Measurements from ENCODE around the gene RABGAP1L. TPM values are rescaled to one million over a fixed set of nuclear protein-coding genes. Genes with fewer than 3 reads are reported as not detected.

RABGAP1L gene
- total RNA-seq, 2 experiments from 2014 or later = 98.1 to 158 TPM

- DNase-seq (ENCODE audit: low spot score) = no peak
- no peaks in the 10 kb centered on the region for H3K79me2 ChIP-seq (ENCODE audit: insufficient read depth, low read depth, low read length)
- H2AFZ ChIP-seq (ENCODE audit: low read length) = no peak overlapping the region
- no peak overlapping the region for H3K27ac ChIP-seq (ENCODE audit: low read depth, low read length, poor library complexity, severe bottlenecking)
- H3K36me3 ChIP-seq (ENCODE audit: insufficient read depth, low read length) = peaks cover 6% of the 10 kb centered on the region; the same call in 1 of the 2 replicates
- no TSS peak for BruUV-seq (replicated peaks)
- H3K4me1 ChIP-seq (ENCODE audit: insufficient read depth, low read length, poor library complexity, severe bottlenecking) = peaks cover 35% of the 10 kb centered on the region
- no peak for TF ChIP-seq EZH2phosphoT487 (IDR thresholded peaks at IDR 0.05; ENCODE audit: borderline replicate concordance, low read depth, low read length)
- no peak for TF ChIP-seq CTCF (conservative IDR thresholded peaks at IDR 0.05; ENCODE audit: low read length)
- CTCF ChIA-PET (ENCODE audit: unreplicated experiment) = no interaction called here
- intact Hi-C loops (cut with micrococcal nuclease; ENCODE audit: unreplicated experiment) = loop anchor here (5.0 kb wide), 1 partner anchor 361 kb away; no protein-coding TSS in a partner anchor
- POLR2A ChIA-PET = interaction anchor here (1.7 kb wide), 1 partner anchor 12 kb away, joined by 4 read pairs; no protein-coding TSS in a partner anchor
- H3K4me2 ChIP-seq (ENCODE audit: low read length) = no peak overlapping the region
- H3K4me3 ChIP-seq (ENCODE audit: low read depth, low read length, poor library complexity, severe bottlenecking) = no peak overlapping the region
- H3K9me3 ChIP-seq (ENCODE audit: low read length) = no peaks in the 10 kb centered on the region
- no peaks in the 10 kb centered on the region for H3K9me2 ChIP-seq (ENCODE audit: insufficient read depth, low read length)
- no peaks in the 10 kb centered on the region for H4K20me1 ChIP-seq (ENCODE audit: insufficient read depth, low read length)
Observed at GRCh38 chr1:174766727-174767126, 607.4 kb downstream of the RABGAP1L start.

- Histone ChIP-seq H3K36me3 (ENCODE audit: insufficient read depth, low read length) (peaks cover 6% of the 10 kb centered on the region; the same call in 1 of the 2 replicates), H3K79me2 (ENCODE audit: insufficient read depth, low read depth, low read length) (no peaks in the 10 kb centered on the region), H2AFZ (ENCODE audit: low read length) (peak overlapping the region; percentile 30; the same call in 1 of the 2 replicates), H3K4me1 (ENCODE audit: insufficient read depth, low read length, poor library complexity, severe bottlenecking) (peaks cover 50% of the 10 kb centered on the region), H3K4me3 (ENCODE audit: low read depth, low read length, poor library complexity, severe bottlenecking) (peak overlapping the region; percentile 19), H4K20me1 (ENCODE audit: insufficient read depth, low read length) (no peaks in the 10 kb centered on the region), H3K27ac (ENCODE audit: low read depth, low read length, poor library complexity, severe bottlenecking) (peak overlapping the region; percentile 59), H3K9me2 (ENCODE audit: insufficient read depth, low read length) (no peaks in the 10 kb centered on the region), H3K4me2 (ENCODE audit: low read length) (peak overlapping the region; percentile 55), H3K9me3 (ENCODE audit: low read length) (no peaks in the 10 kb centered on the region)
- POLR2A ChIA-PET = no interaction called here
- no TSS peak for BruUV-seq (replicated peaks)
- CTCF ChIA-PET (ENCODE audit: unreplicated experiment) = no interaction called here
- TF ChIP-seq EZH2phosphoT487 (IDR thresholded peaks at IDR 0.05; ENCODE audit: borderline replicate concordance, low read depth, low read length) (no peak), CTCF (conservative IDR thresholded peaks at IDR 0.05; ENCODE audit: low read length) (no peak)
- peak; percentile 18 for DNase-seq (ENCODE audit: low spot score)
- intact Hi-C loops (cut with micrococcal nuclease; ENCODE audit: unreplicated experiment) = loop anchor here (5.0 kb wide), 1 partner anchor 359 kb away; no protein-coding TSS in a partner anchor
Observed at GRCh38 chr1:174768516-174768915, 609.2 kb downstream of the RABGAP1L start.

- ChIA-PET POLR2A (interaction anchor here (0.9 kb wide), 1 partner anchor 19 kb away, joined by 4 read pairs; no protein-coding TSS in a partner anchor), CTCF (ENCODE audit: unreplicated experiment) (no interaction called here)
- Histone ChIP-seq H3K27ac (ENCODE audit: low read depth, low read length, poor library complexity, severe bottlenecking) (peak overlapping the region; percentile 59), H2AFZ (ENCODE audit: low read length) (peak overlapping the region; percentile 30; the same call in 1 of the 2 replicates), H3K9me3 (ENCODE audit: low read length) (no peaks in the 10 kb centered on the region), H3K9me2 (ENCODE audit: insufficient read depth, low read length) (no peaks in the 10 kb centered on the region), H3K79me2 (ENCODE audit: insufficient read depth, low read depth, low read length) (no peaks in the 10 kb centered on the region), H4K20me1 (ENCODE audit: insufficient read depth, low read length) (no peaks in the 10 kb centered on the region), H3K4me2 (ENCODE audit: low read length) (peak overlapping the region; percentile 55), H3K4me1 (ENCODE audit: insufficient read depth, low read length, poor library complexity, severe bottlenecking) (peaks cover 54% of the 10 kb centered on the region), H3K4me3 (ENCODE audit: low read depth, low read length, poor library complexity, severe bottlenecking) (peak overlapping the region; percentile 19), H3K36me3 (ENCODE audit: insufficient read depth, low read length) (peaks cover 6% of the 10 kb centered on the region; the same call in 1 of the 2 replicates)
- BruUV-seq (replicated peaks) = no TSS peak
- TF ChIP-seq EZH2phosphoT487 (IDR thresholded peaks at IDR 0.05; ENCODE audit: borderline replicate concordance, low read depth, low read length) = no peak
- TF ChIP-seq CTCF (conservative IDR thresholded peaks at IDR 0.05; ENCODE audit: low read length) = no peak
- DNase-seq (ENCODE audit: low spot score) = peak; percentile 61
- intact Hi-C loops (cut with micrococcal nuclease; ENCODE audit: unreplicated experiment) = loop anchor here (5.0 kb wide), 1 partner anchor 358 kb away; no protein-coding TSS in a partner anchor
Observed at GRCh38 chr1:174768949-174769348, 609.6 kb downstream of the RABGAP1L start.

Data from OCI-LY7 (cell line).